Dermis microvascular lymphatic vessel endothelial cell (primary cell): ENCODE measurements around the gene MERTK. TPM values are rescaled to one million over a fixed set of nuclear protein-coding genes. Genes with fewer than 3 reads are reported as not detected.
"Not testable (repeated sequence)": the region's sequence is repeated elsewhere in the genome, so short reads cannot be mapped to it uniquely, and the experiment has no call there.

Source experiments
- DNase-seq, 2 donors: peaks; one replicate each; pipeline versions ENCODE4 v3.0.0 to v3.0.0-alpha.2; 2010; ENCODE audit warnings: low read depth in 2 of 2
- total RNA-seq: library from RNA; depleted of rRNA; stranded (reverse); fragments of >200 nt; gene quantifications from 2 replicates; pipeline ENCODE4 v1.2.1, GENCODE V29; 2014

Gene MERTK
- 14.0 and 22.5 TPM in 2 replicates for total RNA-seq

DNA sequence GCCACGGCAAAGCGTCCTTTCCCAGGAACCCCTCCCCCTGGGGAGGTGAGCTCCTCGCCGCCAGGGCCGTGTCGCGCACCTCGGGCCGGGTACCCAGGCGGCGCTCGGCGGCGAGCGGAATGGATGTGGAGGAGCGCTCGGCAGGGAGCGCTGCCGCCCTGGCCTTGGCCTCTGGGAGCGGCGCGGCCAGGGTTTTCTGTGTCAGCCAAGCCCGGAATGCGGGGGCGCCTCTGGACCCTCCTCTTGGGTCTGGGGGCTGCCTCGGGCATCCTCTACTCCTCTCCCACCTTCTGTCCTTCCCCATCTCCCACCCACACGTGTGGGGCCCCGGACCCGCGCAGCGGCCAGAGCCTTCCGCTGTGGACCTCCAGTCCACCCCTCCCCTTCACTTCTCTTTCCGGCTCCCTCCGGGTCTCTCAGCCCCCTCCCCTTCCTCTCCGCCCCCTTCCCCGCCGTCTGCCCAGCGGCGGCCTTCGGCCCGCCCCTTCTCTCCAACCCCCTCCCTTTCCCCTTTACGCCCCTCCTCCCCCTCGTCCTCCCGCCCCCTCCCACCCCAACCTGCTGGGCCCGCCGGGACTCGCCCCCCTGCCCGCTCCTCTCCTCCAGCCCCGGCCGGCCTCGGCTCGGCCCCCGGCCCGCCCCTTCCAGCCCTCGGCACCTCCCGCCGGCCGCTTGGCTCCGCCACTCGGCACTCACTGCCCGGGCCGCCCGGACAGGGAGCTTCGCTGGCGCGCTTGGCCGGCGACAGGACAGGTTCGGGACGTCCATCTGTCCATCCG lies at the start of gene MERTK:
TSS of gene MERTK (plus strand) at position 684 of the 779 bp plus-strand sequence. CDS start 129 bp downstream, outside the sequence.
- DNase-seq, result peak; percentile 88 to 96

DNA sequence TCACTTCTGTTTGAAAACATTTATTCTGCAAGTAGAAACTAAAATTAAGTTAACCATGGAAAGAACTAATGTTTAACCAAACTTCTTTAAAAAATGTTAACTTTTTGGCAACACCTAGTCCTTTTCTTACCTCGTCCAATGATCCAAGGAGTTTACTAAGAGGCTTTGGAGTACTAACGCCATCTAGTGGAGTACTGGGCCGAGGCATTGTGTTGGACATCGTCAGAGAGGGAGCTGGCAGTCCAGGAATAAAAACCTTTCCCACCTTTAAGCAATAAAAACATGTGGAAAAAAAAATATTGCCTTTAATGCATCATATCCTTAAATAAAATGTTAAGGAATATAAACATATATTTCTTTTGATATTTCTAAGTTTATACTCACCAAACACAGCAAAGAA lies 47.8 kb upstream of the MERTK start:
- DNase-seq, result peak; percentile 32 to 55

DNA sequence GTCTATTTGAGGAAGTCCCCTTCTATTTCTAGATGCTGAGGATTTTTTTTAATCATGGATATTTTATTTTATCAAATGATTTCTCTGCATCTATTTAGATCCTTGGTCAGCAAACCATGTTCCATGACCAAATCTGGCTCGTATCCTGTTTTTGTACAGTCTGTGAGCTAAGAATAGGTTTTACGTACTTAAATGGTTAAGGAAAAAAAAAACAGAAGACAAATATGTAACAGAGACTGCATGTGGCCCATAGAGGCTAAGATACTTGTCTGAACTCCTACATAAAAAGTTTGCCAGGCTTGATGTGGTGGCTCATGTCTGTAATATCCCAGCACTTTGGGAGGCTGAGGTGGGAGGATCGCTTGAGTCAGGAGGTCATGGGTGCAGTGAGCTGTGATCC lies 45.9 kb upstream of the MERTK start:
- peak; percentile 35 to 44 for DNase-seq

DNA sequence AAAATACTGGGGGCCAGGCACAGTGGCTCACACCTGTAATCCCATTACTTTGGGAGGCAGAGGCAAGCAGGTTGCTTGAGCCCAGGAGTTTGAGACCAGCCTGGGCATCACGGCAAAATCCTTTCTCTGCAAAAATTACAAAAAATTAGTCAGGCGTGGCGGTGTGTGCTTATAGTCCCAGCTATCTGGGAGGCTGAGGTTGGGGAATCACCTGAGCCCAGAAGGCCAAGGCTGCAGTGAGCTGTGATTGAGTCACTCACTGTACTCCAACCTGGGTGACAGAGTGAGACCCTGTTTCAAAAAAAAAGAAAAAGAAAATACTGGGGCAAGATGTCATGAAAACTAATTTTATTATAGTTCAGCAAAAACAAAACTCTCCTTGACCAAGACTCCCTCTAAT lies 38.4 kb upstream of the MERTK start:
- DNase-seq, result not testable (repeated sequence)

DNA sequence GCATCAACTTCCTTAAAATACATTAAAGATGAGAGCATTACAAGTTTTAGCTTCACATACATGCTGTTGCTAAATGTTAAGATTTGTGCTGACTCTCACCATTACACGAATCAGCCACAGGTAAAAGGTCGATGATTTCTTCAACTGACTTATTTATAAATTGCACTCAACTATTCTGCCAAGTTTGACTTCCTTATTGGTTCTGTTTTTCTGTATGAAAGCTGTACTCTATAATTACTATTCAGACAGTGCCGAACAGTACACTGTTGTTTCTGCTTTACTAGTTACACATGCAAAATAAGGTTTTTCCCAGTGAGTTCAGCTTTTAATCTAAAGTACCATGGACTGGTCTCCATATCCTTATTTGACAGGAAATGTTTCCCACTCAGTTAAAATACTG lies 33.3 kb upstream of the MERTK start:
- DNase-seq, result not testable (repeated sequence)

DNA sequence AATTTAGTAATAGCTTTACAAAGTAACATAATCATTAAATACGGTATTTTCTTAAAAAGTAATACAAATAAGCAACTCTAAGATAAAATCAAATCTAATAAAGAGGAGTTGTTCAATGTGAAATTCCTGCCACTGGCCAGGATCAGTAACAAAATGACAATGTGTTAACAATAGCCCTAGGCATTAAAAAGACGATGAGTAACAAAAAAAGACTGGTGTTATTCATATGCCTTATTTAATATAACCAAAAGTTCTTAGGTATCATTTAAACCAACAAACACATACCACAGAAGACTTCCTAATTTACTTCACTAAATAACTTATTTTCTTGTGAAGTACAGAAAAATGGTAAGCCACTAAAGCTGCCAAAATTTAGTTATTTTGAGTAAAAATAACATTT lies 25.6 kb upstream of the MERTK start:
- DNase-seq, result not testable (repeated sequence)

DNA sequence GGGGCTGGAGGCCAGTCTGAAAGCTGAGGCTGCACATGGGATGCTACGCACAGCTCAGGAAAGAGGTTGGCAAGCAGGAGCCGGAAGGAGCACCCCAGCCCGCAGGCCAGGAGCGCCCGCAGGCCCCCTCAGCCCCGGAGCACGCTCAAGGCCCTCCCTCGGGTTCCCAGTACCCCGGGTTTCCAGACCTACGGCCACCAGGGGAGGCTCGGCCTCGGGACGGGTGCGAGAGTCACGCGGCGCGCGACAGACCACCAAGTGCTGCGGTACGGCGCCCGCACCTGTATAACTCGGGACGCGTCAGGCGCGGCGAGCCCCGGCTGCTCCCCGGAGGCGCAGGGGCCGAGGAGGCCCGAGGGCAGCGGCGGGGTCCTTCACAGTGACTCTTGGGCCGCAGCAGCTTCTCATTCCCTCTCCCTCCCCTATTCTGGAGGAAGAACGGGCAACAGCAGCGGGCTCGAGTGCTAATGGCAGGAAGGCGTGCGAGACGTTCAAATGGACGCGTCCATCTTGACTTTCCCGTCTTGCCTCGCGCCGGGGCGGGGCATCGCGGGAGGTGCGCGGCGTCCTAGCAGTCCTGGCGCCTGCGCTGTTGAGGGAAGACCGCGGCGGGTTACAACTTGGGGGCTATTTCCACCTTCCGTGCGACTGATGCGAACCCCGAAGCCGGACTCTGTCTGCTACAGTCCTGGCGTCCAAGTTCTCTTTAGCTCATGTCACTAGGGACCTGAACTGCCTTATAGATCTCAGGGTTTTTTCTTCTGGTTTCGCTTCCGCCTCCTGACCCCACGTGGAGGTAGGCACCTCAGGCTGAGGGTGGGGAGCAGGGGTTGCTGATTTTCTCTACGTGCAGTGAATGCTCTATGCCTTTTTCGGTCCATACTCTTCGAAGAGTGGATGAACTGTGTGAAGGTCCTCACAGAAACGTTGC lies 14.5 kb upstream of the MERTK start, which contains the start of gene ANAPC1:
TSS of gene ANAPC1 (minus strand) at position 533 of the 931 bp plus-strand sequence. CDS start 3,368 bp downstream, outside the sequence.
- peak in 1 of 2 donors; percentile 80 for DNase-seq

DNA sequence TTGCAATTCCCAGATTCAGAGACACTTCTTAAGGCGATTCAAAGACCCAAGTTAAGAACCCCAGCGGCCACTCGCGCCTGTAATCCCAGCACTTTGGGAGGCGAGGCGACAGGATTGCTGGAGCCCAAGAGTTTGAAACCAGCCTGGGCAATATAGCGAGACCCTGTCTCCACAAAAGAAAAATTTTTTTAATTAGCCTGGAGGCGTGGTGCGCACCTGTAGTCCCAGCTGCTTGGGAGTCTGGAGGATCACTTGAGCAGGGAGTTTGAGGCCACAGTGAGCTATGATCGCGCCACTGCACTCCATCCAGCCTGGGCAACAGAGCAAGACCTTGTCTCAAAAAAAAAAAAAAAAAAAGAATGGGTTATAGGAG lies 13.8 kb upstream of the MERTK start:
- DNase-seq, result no peak

DNA sequence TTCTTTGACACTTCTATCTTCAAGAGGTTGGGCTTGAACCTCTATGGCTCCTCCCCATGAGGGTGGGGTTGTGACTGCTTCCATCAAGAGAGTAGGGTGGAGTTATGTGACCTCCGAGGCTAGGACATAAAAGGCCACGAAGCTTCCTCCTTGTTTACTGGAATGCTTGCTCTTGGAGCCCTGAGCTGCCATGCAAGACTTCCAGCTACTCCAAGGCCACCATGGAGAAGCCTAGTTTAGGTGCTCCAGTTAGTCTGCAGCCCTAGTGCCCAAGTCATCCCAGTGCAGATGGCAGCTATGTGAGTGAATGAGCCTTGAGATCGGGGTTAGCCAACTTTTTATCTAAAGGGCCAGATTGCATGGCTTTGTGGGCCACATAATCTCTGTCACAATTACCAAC lies 2.4 kb upstream of the MERTK start:
- DNase-seq, result no peak

DNA sequence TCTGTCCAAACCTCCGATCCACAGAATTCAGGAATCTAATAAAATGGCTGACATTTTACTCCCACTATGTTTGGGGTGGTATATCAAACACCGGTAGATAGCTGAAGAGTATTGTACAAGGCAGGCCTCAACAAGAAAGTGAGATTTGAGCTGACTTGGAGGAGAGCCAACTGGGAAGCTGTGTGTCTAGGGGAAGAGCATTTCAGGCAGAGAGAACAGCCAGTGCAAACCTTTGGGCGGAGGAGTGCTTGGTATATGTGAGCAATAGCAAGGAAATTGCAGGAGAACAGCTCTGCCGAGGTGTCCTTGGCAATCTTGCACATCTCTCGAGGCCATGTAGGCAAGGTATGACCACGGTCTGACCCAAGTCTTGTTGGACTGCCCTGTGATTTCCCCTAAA lies 1.8 kb upstream of the MERTK start:
- no peak for DNase-seq

DNA sequence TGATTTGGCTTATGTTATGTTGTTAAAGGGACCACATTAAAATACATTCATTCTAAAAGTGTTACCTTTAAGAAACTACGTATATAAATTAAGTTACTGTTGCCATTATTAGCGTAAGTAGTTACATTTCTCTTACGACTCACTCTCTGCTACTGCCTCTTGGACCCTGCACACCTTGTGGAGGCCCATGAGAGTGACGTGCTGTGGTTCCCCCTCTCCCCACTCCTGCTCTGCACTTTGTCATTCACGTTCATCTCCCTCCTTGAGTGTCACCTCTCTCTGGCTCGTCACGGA lies 830 bp upstream of the MERTK start:
- no peak for DNase-seq

DNA sequence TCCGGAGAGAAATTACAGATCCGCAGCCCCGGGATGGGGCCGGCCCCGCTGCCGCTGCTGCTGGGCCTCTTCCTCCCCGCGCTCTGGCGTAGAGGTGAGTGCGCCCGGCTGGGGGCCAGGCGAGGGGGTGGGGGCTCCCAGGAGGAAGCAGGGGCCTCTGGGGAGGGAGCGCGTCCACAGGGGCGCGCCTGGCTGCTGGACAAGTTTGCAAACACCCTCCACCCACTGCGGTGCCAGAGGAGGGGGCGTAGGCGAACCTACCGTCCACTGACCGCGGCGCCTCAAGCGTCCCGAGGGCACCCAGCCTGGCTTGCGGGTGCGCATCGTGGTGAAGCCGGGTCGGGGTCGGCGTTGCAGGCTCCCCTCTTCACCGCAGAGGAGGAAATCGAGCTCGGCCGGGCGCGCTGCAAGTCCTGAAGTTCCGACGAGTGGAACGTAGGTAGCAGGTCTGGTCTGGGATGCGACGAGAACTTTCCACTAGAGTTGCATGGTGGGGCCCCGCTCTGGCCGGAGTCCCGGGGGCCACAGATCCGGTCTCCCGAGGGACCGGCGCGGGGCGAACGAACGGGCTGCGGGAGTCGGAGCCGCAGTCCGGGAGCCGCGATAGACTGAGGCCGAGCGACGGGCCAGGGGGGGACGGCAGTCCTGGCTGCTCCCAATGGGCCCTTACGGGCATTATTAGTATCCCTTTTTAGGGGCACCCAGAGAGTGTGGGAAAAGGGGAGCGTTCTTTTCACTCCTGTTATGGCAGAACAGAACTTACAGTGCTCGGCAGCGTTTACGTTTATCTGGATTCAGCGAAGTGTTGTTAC lies 502 bp downstream of the MERTK start:
- peak in 1 of 2 donors; percentile 45 for DNase-seq

DNA sequence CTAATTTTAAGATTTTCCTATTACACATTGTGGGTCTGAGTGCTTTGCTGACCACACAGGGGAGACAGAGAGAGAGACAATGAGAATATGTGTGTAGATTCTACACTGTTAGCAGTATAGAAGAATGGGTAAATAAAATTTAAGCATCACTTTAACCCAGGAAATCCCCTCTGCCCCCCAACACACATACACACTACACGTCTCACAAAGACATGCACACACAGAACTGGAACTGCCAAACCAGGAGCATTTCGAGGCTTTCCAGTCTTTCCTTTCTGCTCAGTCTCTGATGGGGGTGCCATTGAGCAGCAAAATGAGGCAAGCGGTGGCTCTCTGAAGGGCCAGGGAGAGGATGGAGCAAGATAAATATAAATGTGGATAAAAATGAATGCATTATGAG lies 2.5 kb downstream of the MERTK start:
- peak in 1 of 2 donors; percentile 67 for DNase-seq

DNA sequence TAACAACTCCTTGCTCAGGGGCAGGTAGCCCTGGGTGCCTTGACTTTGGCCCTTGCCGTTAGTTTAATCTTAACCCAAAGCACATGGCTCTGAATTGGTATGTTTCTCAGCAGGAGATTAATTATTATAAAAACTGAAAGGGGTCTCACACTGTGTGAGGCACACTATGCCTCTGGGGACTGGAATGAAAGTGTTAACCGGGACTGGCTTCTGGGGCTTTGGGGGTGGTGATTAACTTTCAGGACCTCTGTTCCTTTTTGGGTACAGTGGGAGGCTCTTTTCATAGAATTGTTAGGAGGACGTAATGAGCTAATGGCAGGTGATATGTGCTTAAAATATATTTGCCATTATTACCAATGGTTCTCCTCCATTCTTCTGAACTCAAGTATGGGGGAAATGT lies 5.1 kb downstream of the MERTK start:
- no peak for DNase-seq

DNA sequence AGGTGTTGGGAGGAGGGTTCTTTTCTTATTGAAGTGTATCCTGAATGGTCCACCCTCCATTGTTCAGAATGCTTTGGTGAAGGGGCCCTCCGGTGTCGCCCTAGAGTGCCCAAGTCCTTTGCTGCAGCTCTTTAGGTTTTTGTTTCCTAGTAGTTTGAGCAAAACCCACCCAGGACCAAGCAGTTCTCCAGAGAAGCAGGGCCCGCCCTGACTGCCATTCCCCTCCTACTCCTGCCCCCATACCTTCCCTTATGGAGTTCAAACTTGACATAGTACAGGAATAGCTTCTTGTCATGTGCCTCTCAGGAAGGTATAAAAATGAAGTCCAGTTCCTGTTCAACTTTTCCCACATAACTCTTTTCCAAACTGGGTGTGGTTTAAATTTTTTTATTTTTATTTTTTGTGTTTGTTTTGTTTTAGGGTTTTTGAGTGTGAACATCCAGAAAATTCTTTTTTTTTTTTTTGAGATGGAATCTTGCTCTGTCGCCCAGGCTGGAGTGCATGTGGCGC lies 5.6 kb downstream of the MERTK start:
- DNase-seq, result peak; percentile 43 to 61

DNA sequence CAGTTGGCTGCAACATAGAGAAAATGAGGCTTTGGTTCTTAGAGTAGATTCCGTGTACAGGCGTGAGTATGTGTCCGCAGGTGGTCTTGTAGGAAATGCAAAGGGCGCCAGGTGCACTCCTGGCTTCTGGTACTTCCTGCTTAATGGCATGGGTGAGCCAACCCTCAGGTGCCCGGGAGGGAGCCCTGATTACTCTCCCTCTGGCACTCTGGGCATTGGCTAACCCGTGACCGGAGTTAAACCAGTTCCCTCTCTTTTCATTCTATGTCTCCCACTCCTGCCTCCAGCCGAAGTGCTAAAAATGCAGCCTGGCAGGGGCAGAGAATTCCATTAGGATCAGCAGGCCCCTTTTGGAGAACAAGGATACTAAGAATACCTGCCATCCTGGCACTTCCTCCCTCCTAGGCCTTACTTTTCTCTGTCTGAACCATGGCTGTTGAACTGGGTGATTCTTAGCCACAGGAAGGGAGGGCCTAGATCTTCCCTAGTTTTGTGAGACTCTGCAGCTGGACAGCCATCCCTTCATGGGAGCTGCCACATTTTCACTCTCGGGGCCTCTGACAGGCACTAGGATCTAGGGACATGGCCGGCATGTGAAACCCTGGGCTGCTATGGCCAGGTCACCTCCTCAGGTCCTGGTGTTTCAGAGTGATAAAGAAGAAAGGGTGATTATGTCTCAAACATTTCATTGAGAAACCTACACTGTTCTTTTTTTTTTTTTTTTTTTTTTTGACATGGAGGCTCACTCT lies 6.5 kb downstream of the MERTK start:
- DNase-seq, result no peak

DNA sequence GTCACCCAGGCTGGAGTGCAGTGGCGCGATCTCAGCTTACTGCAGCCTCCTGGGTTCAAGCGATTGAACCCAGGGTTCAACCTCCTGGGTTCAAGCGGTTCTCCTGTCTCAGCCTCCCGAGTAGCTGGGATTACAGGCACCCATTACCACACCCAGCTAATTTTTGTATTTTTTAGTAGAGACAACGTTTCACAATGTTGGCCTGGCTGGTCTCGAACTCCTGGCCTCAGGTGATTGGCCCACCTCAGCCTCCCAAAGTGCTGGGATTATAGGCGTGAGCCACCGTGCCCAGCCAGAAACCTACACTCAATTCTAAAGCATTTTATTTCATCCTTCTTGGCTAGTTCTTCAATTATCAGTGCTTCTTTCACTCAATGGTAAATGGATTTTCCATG lies 7.1 kb downstream of the MERTK start:
- not testable (repeated sequence) for DNase-seq

DNA sequence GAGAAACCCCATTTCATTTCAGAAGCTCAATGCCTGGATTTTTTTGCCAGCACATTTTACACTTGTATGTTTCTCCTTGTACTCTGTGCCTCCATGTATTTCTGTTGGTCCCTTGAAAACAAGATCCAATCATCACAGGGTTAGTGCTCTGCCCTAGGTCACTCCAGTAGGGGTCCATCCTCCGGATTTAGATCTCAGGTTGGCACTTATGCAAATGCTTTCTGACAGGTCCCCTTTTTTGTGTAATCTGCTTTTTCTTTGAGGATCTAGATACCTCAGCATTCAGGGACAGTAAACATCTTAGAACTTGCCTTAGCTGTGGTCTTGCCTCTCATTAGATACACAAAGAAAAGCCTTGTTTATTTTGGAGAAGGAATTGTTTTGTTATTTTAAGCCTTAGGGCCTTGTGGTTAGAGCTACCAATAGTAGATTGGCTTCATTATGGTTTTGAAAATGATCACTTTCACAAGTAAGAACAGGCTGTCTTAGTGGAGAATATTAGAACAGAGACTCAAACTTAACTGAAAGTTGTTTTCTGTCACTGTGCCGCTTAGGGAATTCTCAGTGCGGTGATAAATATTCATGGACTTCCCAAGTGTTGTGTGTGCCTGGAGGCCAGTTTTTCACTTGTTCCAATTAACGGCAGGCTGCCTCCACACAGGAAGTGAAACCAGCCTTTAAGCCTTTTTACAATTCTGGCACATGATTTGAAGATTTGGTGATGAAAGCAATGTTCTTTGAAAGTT lies 7.8 kb downstream of the MERTK start:
- peak in 1 of 2 donors; percentile 37 for DNase-seq

DNA sequence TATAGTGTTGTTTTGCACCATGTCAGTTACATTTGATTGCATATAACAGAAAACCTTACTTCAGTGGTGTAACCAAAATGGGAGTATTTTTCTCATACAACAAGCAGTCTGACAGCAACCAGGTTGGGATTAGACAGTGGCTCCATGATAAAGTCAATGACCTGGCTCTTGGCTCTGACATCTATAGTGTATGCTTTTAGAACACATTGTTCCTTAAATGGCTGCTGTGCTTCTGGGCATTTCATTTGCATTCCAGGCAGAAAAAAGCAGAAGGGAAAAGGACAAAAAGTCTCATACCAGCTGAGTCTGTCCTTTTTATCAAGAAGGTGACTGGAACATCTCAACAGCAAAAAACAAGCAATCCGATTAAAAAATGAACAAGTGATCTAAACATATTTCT lies 10.2 kb downstream of the MERTK start:
- DNase-seq, result no peak

DNA sequence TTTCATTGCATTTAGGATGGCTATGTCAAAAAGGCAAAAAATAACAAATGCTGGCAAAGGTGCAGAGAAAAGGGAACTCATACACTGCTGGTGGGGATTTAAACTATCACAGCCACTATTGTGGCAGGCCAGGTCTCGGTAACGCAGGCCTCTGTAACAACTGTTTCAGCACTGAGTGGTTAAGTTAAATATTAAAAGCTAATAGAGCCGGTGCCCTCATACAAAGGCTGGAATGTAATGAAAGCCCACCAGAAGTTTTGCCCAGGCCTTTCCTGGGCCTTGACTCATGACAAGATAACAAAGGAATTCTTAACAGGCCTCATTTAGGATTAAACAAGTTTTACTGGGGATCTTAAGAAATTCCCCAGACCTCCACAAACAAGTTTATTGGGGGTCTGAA lies 10.7 kb downstream of the MERTK start:
- DNase-seq, result no peak
